ENCODE results near the gene SPARC.

DNA sequence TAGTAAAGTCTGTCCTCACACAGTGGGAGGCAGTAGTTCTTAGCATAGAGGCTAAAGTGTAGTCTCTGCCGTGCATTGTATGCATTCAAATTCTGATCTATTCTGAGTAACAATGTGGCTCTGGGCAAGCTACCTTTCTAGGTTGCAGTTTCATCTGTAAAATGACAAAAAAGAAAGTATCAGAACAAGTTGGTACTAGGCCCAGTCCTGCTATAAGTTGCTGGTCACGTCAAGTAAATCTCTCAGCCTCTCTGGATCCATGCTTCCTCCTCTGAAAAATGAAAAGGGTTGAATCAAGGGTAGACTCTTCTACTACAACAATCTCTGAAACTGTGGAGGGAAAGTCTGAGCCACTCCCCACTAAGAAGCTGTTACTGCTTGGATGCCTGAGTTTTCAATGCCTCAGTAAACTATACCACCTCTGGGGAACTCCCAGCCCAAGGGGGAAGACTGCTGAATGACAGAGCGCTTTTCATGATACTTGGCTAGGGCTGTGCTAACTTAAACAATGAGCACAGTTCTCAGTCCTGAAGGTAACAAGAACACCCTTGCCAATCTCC lies 34.5 kb upstream of the SPARC start:
- TF ChIP-seq, protein P1, sequence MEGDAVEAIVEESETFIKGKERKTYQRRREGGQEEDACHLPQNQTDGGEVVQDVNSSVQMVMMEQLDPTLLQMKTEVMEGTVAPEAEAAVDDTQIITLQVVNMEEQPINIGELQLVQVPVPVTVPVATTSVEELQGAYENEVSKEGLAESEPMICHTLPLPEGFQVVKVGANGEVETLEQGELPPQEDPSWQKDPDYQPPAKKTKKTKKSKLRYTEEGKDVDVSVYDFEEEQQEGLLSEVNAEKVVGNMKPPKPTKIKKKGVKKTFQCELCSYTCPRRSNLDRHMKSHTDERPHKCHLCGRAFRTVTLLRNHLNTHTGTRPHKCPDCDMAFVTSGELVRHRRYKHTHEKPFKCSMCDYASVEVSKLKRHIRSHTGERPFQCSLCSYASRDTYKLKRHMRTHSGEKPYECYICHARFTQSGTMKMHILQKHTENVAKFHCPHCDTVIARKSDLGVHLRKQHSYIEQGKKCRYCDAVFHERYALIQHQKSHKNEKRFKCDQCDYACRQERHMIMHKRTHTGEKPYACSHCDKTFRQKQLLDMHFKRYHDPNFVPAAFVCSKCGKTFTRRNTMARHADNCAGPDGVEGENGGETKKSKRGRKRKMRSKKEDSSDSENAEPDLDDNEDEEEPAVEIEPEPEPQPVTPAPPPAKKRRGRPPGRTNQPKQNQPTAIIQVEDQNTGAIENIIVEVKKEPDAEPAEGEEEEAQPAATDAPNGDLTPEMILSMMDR (IDR thresholded peaks at IDR 0.05), result no peak
- TF ChIP-seq POLR2A (IDR thresholded peaks at IDR 0.05), result no peak

All from body of pancreas (tissue), 4 donors.